LNCaP clone FGC (cell line): ENCODE results near the gene OLR1.

Experiments
- DNase-seq: peaks from one replicate; pipeline ENCODE4 v3.0.0-alpha.2; 2011; ENCODE audit warnings: low read depth
- H3K4me3 ChIP-seq: 2 replicates; pipeline ENCODE4 v1.5.1; 2011; ENCODE audit warnings: mild to moderate bottlenecking, low read depth, low read length, control low read depth
- TF ChIP-seq, protein P1 (sequence below): IDR thresholded peaks from 2 replicates; pipeline ENCODE4 v1.5.1; 2012; ENCODE audit warnings: mild to moderate bottlenecking; ENCODE audit not compliant: control insufficient read depth, insufficient read depth; ENCODE audit errors: extremely low read depth

Gene OLR1

DNA sequence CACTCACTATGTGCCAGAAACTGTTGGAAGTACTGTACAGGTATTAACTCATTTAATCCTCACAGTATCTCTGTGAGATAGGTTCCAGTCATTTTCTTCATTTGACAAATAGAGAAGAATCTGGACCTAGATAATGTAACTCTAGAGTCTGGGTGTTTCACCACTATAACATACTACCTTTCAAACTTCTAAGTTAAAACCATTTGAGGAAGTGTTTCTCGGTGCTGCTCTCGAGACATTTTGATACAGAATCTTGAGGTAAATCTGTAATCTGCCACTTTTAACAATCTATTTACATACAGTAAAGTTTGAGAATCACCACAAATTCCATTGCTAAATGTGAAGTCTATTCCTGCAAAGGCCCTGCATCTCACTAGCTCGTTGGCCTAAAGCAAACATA lies 8.8 kb downstream of the OLR1 start:
- DNase-seq: no peak
- TF ChIP-seq, protein P1, sequence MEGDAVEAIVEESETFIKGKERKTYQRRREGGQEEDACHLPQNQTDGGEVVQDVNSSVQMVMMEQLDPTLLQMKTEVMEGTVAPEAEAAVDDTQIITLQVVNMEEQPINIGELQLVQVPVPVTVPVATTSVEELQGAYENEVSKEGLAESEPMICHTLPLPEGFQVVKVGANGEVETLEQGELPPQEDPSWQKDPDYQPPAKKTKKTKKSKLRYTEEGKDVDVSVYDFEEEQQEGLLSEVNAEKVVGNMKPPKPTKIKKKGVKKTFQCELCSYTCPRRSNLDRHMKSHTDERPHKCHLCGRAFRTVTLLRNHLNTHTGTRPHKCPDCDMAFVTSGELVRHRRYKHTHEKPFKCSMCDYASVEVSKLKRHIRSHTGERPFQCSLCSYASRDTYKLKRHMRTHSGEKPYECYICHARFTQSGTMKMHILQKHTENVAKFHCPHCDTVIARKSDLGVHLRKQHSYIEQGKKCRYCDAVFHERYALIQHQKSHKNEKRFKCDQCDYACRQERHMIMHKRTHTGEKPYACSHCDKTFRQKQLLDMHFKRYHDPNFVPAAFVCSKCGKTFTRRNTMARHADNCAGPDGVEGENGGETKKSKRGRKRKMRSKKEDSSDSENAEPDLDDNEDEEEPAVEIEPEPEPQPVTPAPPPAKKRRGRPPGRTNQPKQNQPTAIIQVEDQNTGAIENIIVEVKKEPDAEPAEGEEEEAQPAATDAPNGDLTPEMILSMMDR: no peak
- no peak overlapping the region for H3K4me3 ChIP-seq

- TF ChIP-seq, protein P1: no peak
- DNase-seq: peak; percentile 34
- no peak overlapping the region for H3K4me3 ChIP-seq
These were observed 11.1 kb downstream of the OLR1 start for GRCh38 chr12:10160617-10161385.

GRCh38 chr12:10159280-10159679 lies 12.7 kb downstream of the OLR1 start:
- DNase-seq: no peak
- no peak overlapping the region for H3K4me3 ChIP-seq
- TF ChIP-seq, protein P1: no peak

DNA sequence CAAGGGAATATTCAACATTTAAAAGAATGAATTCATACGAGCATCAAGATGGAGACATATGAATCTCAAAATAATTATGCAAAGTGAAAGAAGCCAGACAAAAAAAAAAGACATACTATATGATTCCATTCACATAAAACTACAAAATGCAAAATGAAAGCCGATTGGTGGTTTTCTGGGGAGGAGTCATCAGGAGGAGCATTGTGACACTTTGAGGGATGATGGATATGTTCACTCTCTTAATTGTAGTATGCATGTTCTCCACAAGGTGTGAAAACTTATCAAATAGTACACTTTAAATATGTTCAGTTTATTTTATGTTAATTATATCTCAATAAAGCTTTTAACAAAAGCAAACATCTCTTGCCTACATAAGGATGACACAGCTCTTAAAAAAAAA lies 13.5 kb downstream of the OLR1 start:
- no peak for DNase-seq
- TF ChIP-seq, protein P1: no peak
- H3K4me3 ChIP-seq: no peak overlapping the region

GRCh38 chr12:10155966-10156365 lies 16.0 kb downstream of the OLR1 start:
- TF ChIP-seq, protein P1: no peak
- no peak for DNase-seq
- H3K4me3 ChIP-seq: no peak overlapping the region

GRCh38 chr12:10154145-10154496 lies 17.8 kb downstream of the OLR1 start:
- DNase-seq: no peak
- no peak overlapping the region for H3K4me3 ChIP-seq
- TF ChIP-seq, protein P1: no peak

DNA sequence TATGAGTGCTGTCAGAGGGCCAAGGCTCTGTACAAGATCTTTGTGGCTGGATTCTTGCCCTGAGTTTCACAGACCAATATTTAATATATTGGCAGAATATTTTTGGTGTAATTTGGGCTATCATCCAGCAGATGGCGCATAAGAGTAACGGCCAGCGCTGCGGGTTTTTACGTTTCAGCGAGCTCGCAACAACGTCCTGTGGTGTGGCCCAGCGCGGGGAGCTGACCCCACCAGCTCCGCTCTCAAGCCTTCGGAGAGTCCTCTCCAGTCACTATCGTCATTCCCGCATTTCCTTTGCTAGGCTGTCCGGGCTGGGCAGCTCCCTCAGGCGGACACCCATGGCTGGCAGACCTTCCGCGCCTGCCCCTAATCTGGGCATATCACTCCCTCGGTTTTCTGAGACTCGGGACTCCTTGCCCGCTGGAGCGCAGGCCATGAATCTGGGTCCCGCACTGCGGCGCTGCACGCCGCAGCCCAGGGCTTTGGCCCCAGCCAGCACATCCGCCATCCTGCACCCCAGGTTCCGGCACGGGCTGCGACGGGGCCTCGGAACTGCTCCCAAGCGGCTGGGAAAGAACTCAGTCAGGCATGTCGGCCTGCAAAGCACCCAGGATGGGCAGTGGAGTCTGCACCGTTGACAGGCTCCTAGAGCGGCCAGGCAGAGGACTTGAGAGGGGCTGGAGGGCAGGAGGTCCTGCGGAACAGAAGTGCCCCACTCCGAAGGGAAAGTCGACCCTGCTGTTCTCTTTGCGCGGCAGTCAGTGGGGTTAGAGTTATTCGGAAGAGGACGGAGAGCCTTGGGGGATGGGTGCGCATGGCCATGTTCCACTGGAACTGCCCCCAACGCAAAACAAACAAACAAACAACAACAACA lies 18.4 kb downstream of the OLR1 start:
- TF ChIP-seq, protein P1: peak; percentile 65
- peak overlapping the region; percentile 23 for H3K4me3 ChIP-seq
- DNase-seq: peak; percentile 67
